SU-DHL-6 (cell line): ENCODE results near the gene EDNRA.
"Not testable (repeated sequence)": the region's sequence is repeated elsewhere in the genome, so short reads cannot be mapped to it uniquely, and the experiment has no call there.

ENCODE experiments used
- H2AFZ ChIP-seq: fragments of 200-600 bp; sonication (generic); 2 replicates; pipeline ENCODE4 v1.6.1; 2014; ENCODE audit warnings: low read depth, mild to moderate bottlenecking, moderate library complexity, mixed read lengths, antibody characterized with exemption, low read length; ENCODE audit not compliant: severe bottlenecking
- H3F3A ChIP-seq: fragments of 200-600 bp; shearing (Covaris generic); 2 replicates; pipeline ENCODE4 v1.6.0; 2016; ENCODE audit warnings: antibody characterized with exemption, mild to moderate bottlenecking; ENCODE audit not compliant: insufficient read depth
- H3K27ac ChIP-seq: fragments of 200-600 bp; sonication (generic); 2 replicates; pipeline ENCODE4 v1.5.1; 2016; ENCODE audit warnings: low read depth, mild to moderate bottlenecking, low read length, moderate library complexity, mixed read lengths
- H3K27me3 ChIP-seq: fragments of 200-600 bp; sonication (generic), shearing (Covaris generic); 2 replicates; pipeline ENCODE4 v1.6.0; 2014; ENCODE audit warnings: mild to moderate bottlenecking, low read length
- H3K36me3 ChIP-seq: fragments of 200-600 bp; sonication (generic); 2 replicates; pipeline ENCODE4 v1.6.1; 2014; ENCODE audit warnings: mild to moderate bottlenecking, low read length, mixed read lengths
- H3K4me2 ChIP-seq: fragments of 300-600, 200-600 bp; shearing (Covaris generic), sonication (generic); 2 replicates; pipeline ENCODE4 v1.6.0; 2014; ENCODE audit warnings: low read length, low read depth, mild to moderate bottlenecking; ENCODE audit not compliant: poor library complexity, severe bottlenecking
- H3K4me3 ChIP-seq: fragments of 200-600 bp; sonication (generic); 2 replicates; pipeline ENCODE4 v1.5.1; 2014; ENCODE audit warnings: antibody characterized with exemption, low read length, mild to moderate bottlenecking, mixed read lengths; ENCODE audit not compliant: insufficient read depth, poor library complexity, severe bottlenecking
- H3K79me2 ChIP-seq: fragments of 200-600 bp; sonication (generic); 2 replicates; pipeline ENCODE4 v1.6.1; 2014; ENCODE audit warnings: mild to moderate bottlenecking, low read length, moderate library complexity; ENCODE audit not compliant: insufficient read depth
- H3K9ac ChIP-seq: fragments of 200-600 bp; sonication (generic); 2 replicates; pipeline ENCODE4 v1.7.0; 2014; ENCODE audit warnings: mild to moderate bottlenecking, low read length
- H3K9me2 ChIP-seq: fragments of 200-600 bp; sonication (generic); replicated peaks from 2 replicates; pipeline ENCODE4 v1.6.1; 2014; ENCODE audit warnings: low read length; ENCODE audit not compliant: insufficient read depth
- H3K9me3 ChIP-seq: fragments of 200-600 bp; sonication (generic); 2 replicates; pipeline ENCODE4 v1.6.1; 2014; ENCODE audit warnings: low read length, mixed read lengths; ENCODE audit not compliant: insufficient read depth
- H4K20me1 ChIP-seq: fragments of 200-600 bp; sonication (generic); 2 replicates; pipeline ENCODE4 v1.6.1; 2014; ENCODE audit warnings: low read depth, mild to moderate bottlenecking, antibody characterized with exemption, low read length, moderate library complexity, mixed read lengths
- CTCF ChIP-seq: fragments of 200-600 bp; sonication (generic); IDR thresholded peaks from one replicate; pipeline ENCODE4 v1.5.1; 2017; ENCODE audit warnings: antibody characterized with exemption, mild to moderate bottlenecking, low read length, moderate library complexity; ENCODE audit not compliant: insufficient read depth, poor library complexity, severe bottlenecking
- EZH2phosphoT487 ChIP-seq: fragments of 200-600 bp; sonication (generic), shearing (Covaris generic); conservative IDR thresholded peaks from 2 replicates; pipeline ENCODE4 v1.6.1; 2018; ENCODE audit warnings: mild to moderate bottlenecking, antibody characterized with exemption, low read length, moderate library complexity, mixed read lengths

EDNRA gene

DNA sequence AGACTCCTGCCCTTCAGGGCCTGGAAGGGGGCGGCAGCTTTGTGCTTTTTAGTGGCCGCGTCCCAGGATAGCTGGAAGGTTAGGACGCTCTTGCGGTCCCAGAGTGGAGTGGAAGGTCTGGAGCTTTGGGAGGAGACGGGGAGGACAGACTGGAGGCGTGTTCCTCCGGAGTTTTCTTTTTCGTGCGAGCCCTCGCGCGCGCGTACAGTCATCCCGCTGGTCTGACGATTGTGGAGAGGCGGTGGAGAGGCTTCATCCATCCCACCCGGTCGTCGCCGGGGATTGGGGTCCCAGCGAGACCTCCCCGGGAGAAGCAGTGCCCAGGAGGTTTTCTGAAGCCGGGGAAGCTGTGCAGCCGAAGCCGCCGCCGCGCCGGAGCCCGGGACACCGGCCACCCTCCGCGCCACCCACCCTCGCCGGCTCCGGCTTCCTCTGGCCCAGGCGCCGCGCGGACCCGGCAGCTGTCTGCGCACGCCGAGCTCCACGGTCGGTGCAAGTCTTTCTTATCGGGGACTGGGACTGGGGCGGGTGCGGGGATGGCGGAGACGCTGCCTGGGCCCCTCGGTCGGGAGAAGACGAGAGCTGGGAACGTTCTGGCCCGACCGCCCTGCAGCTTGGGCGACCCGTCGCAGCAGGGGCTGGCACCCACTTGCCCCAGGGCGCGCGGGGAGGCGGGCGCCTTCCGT, at the start of gene EDNRA:
Gene EDNRA, plus strand, starts transcription at position 207 of the 686 bp plus-strand sequence. CDS start 4,585 bp downstream, outside the sequence.
- H3K4me3 ChIP-seq = no peak within 1 kb of the TSS

DNA sequence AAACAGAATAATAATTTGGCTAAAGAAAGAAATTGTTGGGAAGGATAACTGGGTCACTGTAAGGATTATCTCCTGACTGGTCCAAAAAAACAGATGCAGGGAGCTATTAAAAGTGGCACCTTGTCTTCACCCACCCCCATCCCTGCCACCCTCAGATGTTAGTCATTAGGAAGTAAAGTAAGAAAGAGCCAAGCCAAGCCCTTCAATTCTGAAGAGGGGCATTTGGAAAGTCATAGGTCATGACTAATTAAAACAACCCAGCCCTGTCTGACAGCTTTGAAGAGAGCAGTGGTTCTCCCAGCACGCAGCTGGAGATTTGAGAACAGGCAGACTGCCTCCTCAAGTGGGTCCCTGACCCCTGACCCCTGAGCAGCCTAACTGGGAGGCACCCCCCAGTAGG, 46.5 kb upstream of the EDNRA start:
- not testable (repeated sequence) for H3K9me3 ChIP-seq, H3K9ac ChIP-seq, H3K27ac ChIP-seq, H3K79me2 ChIP-seq, H3K36me3 ChIP-seq, H3F3A ChIP-seq, H3K27me3 ChIP-seq, H3K9me2 ChIP-seq, H2AFZ ChIP-seq, H3K4me3 ChIP-seq, H3K4me2 ChIP-seq, H4K20me1 ChIP-seq

More for the DNA sequence above, at the start of gene EDNRA:
- H3K27ac ChIP-seq = no peak within 1 kb of the TSS
- no peak within 1 kb of the TSS for H3K9ac ChIP-seq
- no peaks in the 10 kb centered on the region for H3K9me2 ChIP-seq
- no peak for TF ChIP-seq EZH2phosphoT487
- no peak for TF ChIP-seq CTCF
- H3K36me3 ChIP-seq = no peaks in the 10 kb centered on the region
- no peaks in the 10 kb centered on the region for H3F3A ChIP-seq
- H2AFZ ChIP-seq = no peak within 1 kb of the TSS
- no peaks in the 10 kb centered on the region for H3K9me3 ChIP-seq
- H4K20me1 ChIP-seq = no peaks in the 10 kb centered on the region
- no peaks in the 10 kb centered on the region for H3K27me3 ChIP-seq
- no peaks in the 10 kb centered on the region for H3K79me2 ChIP-seq
- no peak within 1 kb of the TSS for H3K4me2 ChIP-seq

GRCh38 chr4:147440442-147440841, 40.5 kb upstream of the EDNRA start:
- Histone ChIP-seq H3K36me3 (no peaks in the 10 kb centered on the region), H3K9ac (no peak overlapping the region), H3F3A (no peaks in the 10 kb centered on the region), H3K27me3 (no peaks in the 10 kb centered on the region), H3K79me2 (no peaks in the 10 kb centered on the region), H3K27ac (no peak overlapping the region), H3K4me3 (no peak overlapping the region), H3K9me2 (no peaks in the 10 kb centered on the region), H2AFZ (no peak overlapping the region), H3K9me3 (no peaks in the 10 kb centered on the region), H3K4me2 (no peak overlapping the region), H4K20me1 (no peaks in the 10 kb centered on the region)
- TF ChIP-seq CTCF (no peak), EZH2phosphoT487 (no peak)

DNA sequence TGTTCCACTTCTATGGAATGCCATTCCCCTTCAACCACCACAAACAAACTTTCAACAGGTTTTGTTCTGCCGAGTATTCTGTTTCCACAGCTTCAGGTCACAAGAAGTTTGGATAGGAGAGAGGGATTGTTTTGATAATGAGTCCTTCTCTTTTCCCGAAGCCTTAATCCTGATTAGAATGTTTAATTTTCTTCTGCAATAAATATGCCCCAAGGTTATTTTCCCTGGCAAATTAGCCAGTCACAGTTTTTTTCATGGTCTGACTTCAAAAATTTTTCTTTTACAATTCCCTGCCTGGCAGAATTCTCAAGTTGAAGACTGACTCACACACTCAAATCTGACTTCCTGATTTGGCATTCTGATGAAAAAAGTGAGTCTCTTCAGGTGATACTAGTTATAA, 33.1 kb upstream of the EDNRA start:
- Histone ChIP-seq H3F3A (no peaks in the 10 kb centered on the region), H3K9ac (no peak overlapping the region), H3K4me3 (no peak overlapping the region), H3K4me2 (no peak overlapping the region), H3K36me3 (no peaks in the 10 kb centered on the region), H3K27ac (no peak overlapping the region), H3K9me3 (no peaks in the 10 kb centered on the region), H3K79me2 (no peaks in the 10 kb centered on the region), H3K9me2 (no peaks in the 10 kb centered on the region), H2AFZ (no peak overlapping the region), H3K27me3 (no peaks in the 10 kb centered on the region), H4K20me1 (no peaks in the 10 kb centered on the region)
- no peak for TF ChIP-seq EZH2phosphoT487
- TF ChIP-seq CTCF = no peak
